Effector memory CD8-positive, alpha-beta T cell (primary cell): ENCODE measurements around the gene VRK1.
A peak's percentile ranks its signal among the peaks of the same experiment; 100 is the strongest.

ENCODE experiments used
- ATAC-seq: fragments of 150-1000 bp; cut with Tn5 transposase; replicated peaks from 2 replicates; pipeline ENCODE4 v1.10.0; 2021; ENCODE audit warnings: mild to moderate bottlenecking, moderate library complexity
- DNase-seq, 3 experiments: peaks; one replicate each; pipeline ENCODE4 v3.0.0; 2021
- H3K27ac Mint-ChIP-seq, 2 donors: one replicate each; pipeline ENCODE4 v1.8.0; 2022; ENCODE audit warnings: mild to moderate bottlenecking in 2 of 2, mixed read lengths in 2 of 2, moderate library complexity in 2 of 2
- H3K27me3 Mint-ChIP-seq, 2 donors: one replicate each; pipeline ENCODE4 v1.8.0; 2022; ENCODE audit warnings: mixed read lengths in 2 of 2
- H3K36me3 Mint-ChIP-seq: one replicate; pipeline ENCODE4 v1.8.0; 2022; ENCODE audit warnings: mild to moderate bottlenecking, moderate library complexity, mixed read lengths; ENCODE audit not compliant: insufficient read depth
- H3K4me1 Mint-ChIP-seq, 2 donors: one replicate each; pipeline ENCODE4 v1.8.0; 2022; ENCODE audit warnings: low read depth in 2 of 2, mixed read lengths in 2 of 2
- H3K4me3 Mint-ChIP-seq, 2 donors: one replicate each; pipeline ENCODE4 v1.8.0; 2022; ENCODE audit warnings: mild to moderate bottlenecking in 2 of 2, mixed read lengths in 2 of 2, moderate library complexity in 2 of 2
- H3K9me3 Mint-ChIP-seq, 2 donors: one replicate each; pipeline ENCODE4 v1.8.0; 2022; ENCODE audit warnings: mixed read lengths in 2 of 2

Gene VRK1

GRCh38 chr14:96817750-96818666 is 20.8 kb downstream of the VRK1 start:
- Mint-ChIP-seq H3K9me3 (no peaks in the 10 kb centered on the region), H3K27ac (peak overlapping the region; percentile 38 to 62), H3K4me1 (peaks cover 22 to 43% of the 10 kb centered on the region in 2 donors), H3K27me3 (no peaks in the 10 kb centered on the region), H3K4me3 (peak overlapping the region in 1 of 2 donors; percentile 28), H3K36me3 (no peaks in the 10 kb centered on the region)
- ATAC-seq (peak; percentile 61), DNase-seq (no peak)

DNA sequence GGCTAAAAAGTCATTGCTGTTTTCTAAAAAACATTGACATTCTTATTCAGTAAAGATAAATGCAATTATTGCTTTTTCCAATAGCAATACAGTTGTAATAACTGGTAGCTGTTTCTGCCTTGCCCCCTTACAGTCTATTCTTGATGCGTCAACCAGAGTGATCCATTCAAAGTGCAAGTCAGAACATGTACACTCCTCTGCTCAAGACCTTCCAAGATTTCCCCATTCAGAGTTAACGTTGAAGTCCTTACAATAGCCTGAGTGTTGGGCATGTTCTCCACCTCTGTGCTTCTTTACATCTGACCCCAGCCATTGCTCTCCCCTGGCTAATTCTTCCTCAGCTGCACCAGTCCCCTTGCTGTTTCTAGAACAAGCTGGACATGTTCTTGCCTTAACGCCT is 24.3 kb downstream of the VRK1 start:
- Mint-ChIP-seq H3K27me3 (no peaks in the 10 kb centered on the region), H3K36me3 (no peaks in the 10 kb centered on the region), H3K4me1 (peaks cover 22 to 47% of the 10 kb centered on the region in 2 donors), H3K9me3 (no peaks in the 10 kb centered on the region), H3K27ac (no peak overlapping the region), H3K4me3 (no peak overlapping the region)
- DNase-seq (no peak), ATAC-seq (no peak)

DNA sequence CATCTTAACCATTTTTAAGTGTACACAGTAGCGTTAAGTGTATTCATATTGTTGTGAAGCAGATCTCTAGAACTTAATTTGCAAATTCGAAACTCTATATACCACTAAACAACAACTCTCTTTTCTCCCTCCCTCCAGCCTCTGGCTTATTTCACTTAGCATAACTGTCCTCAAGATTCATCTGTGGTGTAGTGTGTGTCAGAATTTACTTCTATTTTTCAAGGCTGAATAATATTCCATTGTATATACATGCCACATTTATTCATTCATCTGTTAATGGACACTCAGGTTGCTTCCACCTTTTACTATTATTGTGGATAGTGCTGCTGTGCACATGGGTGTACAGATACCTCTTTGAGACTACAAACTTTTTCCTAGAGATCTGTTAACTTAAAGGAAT is 26.5 kb downstream of the VRK1 start:
- H3K36me3 Mint-ChIP-seq = no peaks in the 10 kb centered on the region
- H3K27me3 Mint-ChIP-seq = no peaks in the 10 kb centered on the region
- H3K4me3 Mint-ChIP-seq = no peak overlapping the region
- peaks cover 20 to 37% of the 10 kb centered on the region in 2 donors for H3K4me1 Mint-ChIP-seq
- H3K9me3 Mint-ChIP-seq = no peaks in the 10 kb centered on the region
- DNase-seq = no peak
- no peak for ATAC-seq
- H3K27ac Mint-ChIP-seq = no peak overlapping the region

DNA sequence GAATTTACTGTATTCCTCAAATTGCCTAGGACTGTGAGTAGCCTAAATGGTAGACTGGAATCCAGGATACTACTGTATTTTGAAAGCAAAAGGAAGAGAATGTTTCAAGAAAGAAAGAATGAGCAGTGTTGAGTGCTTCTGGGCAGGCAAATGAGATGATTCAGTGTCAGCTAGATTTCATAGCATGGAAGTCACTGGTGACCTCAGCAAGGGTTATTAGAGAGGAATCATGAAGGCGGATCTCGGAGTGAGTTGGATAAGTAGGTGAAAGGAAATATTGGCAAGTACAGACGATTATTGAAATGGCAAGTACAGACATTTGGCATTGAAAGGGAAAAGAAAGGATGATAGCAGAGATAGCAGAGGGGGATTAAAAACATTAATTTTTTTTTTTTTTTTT is 27.1 kb downstream of the VRK1 start:
- Mint-ChIP-seq H3K4me3 (no peak overlapping the region), H3K27me3 (no peaks in the 10 kb centered on the region), H3K9me3 (no peaks in the 10 kb centered on the region), H3K36me3 (no peaks in the 10 kb centered on the region), H3K27ac (no peak overlapping the region), H3K4me1 (peaks cover 20 to 32% of the 10 kb centered on the region in 2 donors)
- DNase-seq (no peak), ATAC-seq (no peak)

DNA sequence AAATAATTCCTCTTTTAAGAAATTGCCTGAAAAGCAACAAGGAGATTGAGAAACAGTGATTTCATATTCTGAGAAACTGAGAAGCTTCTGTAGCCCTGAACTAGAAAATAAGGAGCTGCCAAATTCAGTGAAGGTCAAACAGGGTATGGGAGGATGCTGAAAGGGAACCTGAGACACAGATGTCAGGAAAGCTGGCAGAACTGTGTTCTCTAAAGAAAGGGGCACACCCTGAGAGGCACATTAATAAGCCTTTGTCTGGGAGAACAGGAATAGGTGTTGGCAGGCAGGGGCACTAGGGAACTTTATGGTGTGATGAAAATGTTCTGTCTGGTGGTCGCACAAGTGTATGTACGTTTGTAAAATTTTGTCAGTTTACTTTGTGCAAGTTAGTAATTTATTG is 29.6 kb downstream of the VRK1 start:
- no peaks in the 10 kb centered on the region for H3K36me3 Mint-ChIP-seq
- ATAC-seq (no peak), DNase-seq (no peak)
- peaks cover 11 to 27% of the 10 kb centered on the region in 2 donors for H3K4me1 Mint-ChIP-seq
- H3K27ac Mint-ChIP-seq = no peak overlapping the region
- H3K4me3 Mint-ChIP-seq = no peak overlapping the region
- no peaks in the 10 kb centered on the region for H3K27me3 Mint-ChIP-seq
- no peaks in the 10 kb centered on the region for H3K9me3 Mint-ChIP-seq

GRCh38 chr14:96827290-96827689 is 30.1 kb downstream of the VRK1 start:
- ATAC-seq (no peak), DNase-seq (no peak)
- no peak overlapping the region for H3K4me3 Mint-ChIP-seq
- H3K27ac Mint-ChIP-seq = no peak overlapping the region
- peaks cover 11 to 27% of the 10 kb centered on the region in 2 donors for H3K4me1 Mint-ChIP-seq
- no peaks in the 10 kb centered on the region for H3K36me3 Mint-ChIP-seq
- H3K27me3 Mint-ChIP-seq = no peaks in the 10 kb centered on the region
- no peaks in the 10 kb centered on the region for H3K9me3 Mint-ChIP-seq

DNA sequence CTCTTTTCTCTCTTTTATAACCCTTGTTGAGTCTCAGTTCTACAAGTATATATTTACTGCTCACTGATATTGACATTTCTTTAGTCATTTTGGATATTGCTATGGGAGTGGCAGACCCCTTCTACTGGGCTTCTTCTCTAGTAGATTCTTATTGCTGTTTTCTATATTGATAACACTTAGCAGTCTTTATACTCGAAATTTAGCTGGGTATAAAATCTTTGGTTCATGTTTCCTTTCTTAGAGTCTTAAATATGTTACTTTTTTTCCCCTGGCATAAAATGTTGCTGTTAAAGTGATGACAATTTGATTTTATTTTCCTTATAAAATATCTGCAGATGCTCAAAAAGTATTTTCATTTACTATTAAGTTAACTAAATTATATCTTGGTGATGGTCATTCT is 32.6 kb downstream of the VRK1 start:
- no peaks in the 10 kb centered on the region for H3K27me3 Mint-ChIP-seq
- no peak overlapping the region for H3K4me3 Mint-ChIP-seq
- DNase-seq (no peak), ATAC-seq (no peak)
- peaks cover 9 to 16% of the 10 kb centered on the region in 2 donors for H3K4me1 Mint-ChIP-seq
- no peaks in the 10 kb centered on the region for H3K9me3 Mint-ChIP-seq
- peaks cover 12% of the 10 kb centered on the region for H3K36me3 Mint-ChIP-seq
- H3K27ac Mint-ChIP-seq = no peak overlapping the region

GRCh38 chr14:96830946-96831345 is 33.8 kb downstream of the VRK1 start:
- no peak for DNase-seq
- no peaks in the 10 kb centered on the region for H3K9me3 Mint-ChIP-seq
- no peak for ATAC-seq
- no peak overlapping the region for H3K4me3 Mint-ChIP-seq
- H3K27ac Mint-ChIP-seq = no peak overlapping the region
- no peaks in the 10 kb centered on the region for H3K27me3 Mint-ChIP-seq
- H3K36me3 Mint-ChIP-seq = peaks cover 18% of the 10 kb centered on the region
- H3K4me1 Mint-ChIP-seq = peaks cover 7% of the 10 kb centered on the region in 2 donors

DNA sequence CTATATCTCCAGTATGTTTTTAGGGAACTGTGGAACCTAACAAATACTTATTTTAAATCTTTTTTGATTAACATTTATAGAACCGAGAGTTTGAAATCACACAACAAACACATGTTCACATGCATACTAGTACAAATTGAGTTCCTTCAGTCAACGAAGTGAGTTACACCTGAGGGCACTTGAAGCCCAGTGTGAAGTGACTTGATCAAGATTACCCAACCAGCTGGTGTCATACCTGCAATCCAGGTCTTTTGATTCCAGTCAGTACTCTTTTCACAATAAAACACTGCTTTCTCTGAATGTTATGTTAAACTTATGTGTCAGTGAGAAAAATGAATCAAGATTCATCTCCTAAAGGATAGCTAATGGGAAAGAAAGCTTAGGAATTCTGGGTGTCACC is 35.2 kb downstream of the VRK1 start:
- DNase-seq = no peak
- H3K4me3 Mint-ChIP-seq = no peak overlapping the region
- peaks cover 3 to 7% of the 10 kb centered on the region in 2 donors for H3K4me1 Mint-ChIP-seq
- peaks cover 23% of the 10 kb centered on the region for H3K36me3 Mint-ChIP-seq
- no peaks in the 10 kb centered on the region for H3K9me3 Mint-ChIP-seq
- no peak for ATAC-seq
- no peaks in the 10 kb centered on the region for H3K27me3 Mint-ChIP-seq
- no peak overlapping the region for H3K27ac Mint-ChIP-seq

- H3K27ac Mint-ChIP-seq = peak overlapping the region in 1 of 2 donors; percentile 25
These were observed 41.3 kb downstream of the VRK1 start for GRCh38 chr14:96838449-96838848.

DNA sequence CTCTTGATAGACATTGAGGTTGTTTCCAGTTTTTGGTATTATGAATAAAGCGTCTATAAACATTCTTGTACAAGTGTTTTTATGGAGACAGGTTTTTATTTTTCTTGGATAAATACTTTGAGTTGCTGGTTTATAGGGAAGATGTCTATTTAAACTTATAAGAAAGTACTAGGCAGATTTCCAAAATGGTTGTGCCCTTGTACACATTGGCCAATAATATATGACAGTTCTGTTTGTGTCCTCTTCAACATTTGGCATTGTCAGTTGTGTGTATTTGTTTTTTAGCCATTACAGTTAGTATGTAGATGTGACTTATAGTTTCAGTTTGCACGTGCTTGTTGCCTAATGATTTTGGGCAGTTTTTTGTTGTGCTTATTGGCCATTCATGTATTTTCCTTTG is 42.1 kb downstream of the VRK1 start:
- Mint-ChIP-seq H3K9me3 (no peaks in the 10 kb centered on the region), H3K4me3 (no peak overlapping the region), H3K27me3 (no peaks in the 10 kb centered on the region), H3K4me1 (no peaks in the 10 kb centered on the region), H3K27ac (peak overlapping the region in 1 of 2 donors; percentile 25), H3K36me3 (peaks cover 26% of the 10 kb centered on the region)
- ATAC-seq (no peak), DNase-seq (no peak)

More at GRCh38 chr14:96838449-96838848, 41.3 kb downstream of the VRK1 start:
- DNase-seq = no peak
- Mint-ChIP-seq H3K9me3 (no peaks in the 10 kb centered on the region), H3K36me3 (peaks cover 33% of the 10 kb centered on the region), H3K4me3 (no peak overlapping the region), H3K4me1 (no peaks in the 10 kb centered on the region), H3K27me3 (no peaks in the 10 kb centered on the region)
- no peak for ATAC-seq

GRCh38 chr14:96843137-96843536 is 46.0 kb downstream of the VRK1 start:
- DNase-seq (no peak), ATAC-seq (no peak)
- Mint-ChIP-seq H3K36me3 (peaks cover 14% of the 10 kb centered on the region), H3K4me1 (no peaks in the 10 kb centered on the region), H3K27me3 (no peaks in the 10 kb centered on the region), H3K9me3 (no peaks in the 10 kb centered on the region), H3K27ac (no peak overlapping the region), H3K4me3 (no peak overlapping the region)

DNA sequence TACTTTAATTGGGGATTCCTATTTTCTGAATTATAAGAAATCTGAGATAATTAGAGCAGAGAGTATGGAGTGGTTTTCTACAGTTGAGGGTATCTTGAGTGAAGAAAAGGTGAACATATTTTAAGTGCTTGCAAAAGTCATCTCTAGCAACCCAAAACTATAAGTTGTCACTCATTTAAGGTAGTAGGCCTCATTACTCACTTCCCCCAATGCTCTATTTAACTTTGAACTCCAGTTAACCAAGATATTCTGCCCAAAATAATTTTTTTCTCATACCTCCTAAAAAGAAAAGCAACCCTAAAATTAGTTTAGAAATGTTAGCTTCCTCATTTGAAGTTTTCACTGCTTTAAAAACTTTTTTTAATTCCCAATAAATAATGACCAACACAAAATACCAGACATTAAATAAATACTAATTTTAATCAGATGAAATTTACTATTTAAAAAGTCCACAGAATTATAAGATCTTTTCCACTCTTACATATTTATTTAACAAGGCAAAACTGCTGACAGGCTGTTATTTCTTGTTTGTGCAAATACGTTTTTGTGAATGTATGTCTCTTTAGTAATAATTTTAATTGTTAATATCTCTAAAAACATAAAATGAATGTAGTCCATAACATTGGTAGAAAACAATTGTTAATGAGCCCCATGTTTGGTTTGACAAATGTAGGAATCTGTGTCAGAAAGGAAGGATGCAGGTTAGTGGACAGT is 47.8 kb downstream of the VRK1 start:
- Mint-ChIP-seq H3K4me1 (no peaks in the 10 kb centered on the region), H3K36me3 (peaks cover 16% of the 10 kb centered on the region), H3K9me3 (no peaks in the 10 kb centered on the region), H3K27me3 (no peaks in the 10 kb centered on the region), H3K4me3 (no peak overlapping the region), H3K27ac (no peak overlapping the region)
- ATAC-seq (no peak), DNase-seq (no peak)

- Mint-ChIP-seq H3K4me1 (no peaks in the 10 kb centered on the region), H3K4me3 (no peak overlapping the region), H3K9me3 (no peaks in the 10 kb centered on the region), H3K27me3 (no peaks in the 10 kb centered on the region), H3K27ac (no peak overlapping the region), H3K36me3 (peaks cover 7% of the 10 kb centered on the region)
- ATAC-seq (no peak), DNase-seq (no peak)
These were observed 50.3 kb downstream of the VRK1 start for GRCh38 chr14:96847451-96847850.
